GM19455 (cell line): ENCODE measurements around the gene ADORA1.

Source experiments
- ATAC-seq: cut with Tn5 transposase; IDR thresholded peaks from one replicate; pipeline ENCODE4 v1.9.1; 2021; ENCODE audit not compliant: unreplicated experiment

The ADORA1 gene

DNA sequence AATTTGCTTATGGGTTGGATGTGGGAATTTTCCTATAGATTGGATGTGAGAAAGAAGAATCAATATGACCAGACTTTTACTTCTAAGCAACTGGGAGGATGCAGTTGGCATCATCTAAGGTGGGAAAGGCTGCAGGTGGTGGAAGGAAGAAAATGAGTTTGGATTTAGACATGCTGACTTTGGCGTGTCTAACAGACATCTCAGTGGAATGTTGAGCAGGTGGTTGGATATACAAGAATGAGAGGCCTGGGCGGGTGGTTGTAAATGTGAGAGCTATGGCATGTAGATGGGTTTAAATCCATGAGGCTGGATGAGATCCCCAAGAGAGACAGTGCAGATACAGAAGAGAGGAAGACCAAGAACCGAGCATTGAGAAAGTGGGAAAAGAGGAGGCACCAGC is 10.5 kb downstream of the ADORA1 start:
- ATAC-seq: no peak

DNA sequence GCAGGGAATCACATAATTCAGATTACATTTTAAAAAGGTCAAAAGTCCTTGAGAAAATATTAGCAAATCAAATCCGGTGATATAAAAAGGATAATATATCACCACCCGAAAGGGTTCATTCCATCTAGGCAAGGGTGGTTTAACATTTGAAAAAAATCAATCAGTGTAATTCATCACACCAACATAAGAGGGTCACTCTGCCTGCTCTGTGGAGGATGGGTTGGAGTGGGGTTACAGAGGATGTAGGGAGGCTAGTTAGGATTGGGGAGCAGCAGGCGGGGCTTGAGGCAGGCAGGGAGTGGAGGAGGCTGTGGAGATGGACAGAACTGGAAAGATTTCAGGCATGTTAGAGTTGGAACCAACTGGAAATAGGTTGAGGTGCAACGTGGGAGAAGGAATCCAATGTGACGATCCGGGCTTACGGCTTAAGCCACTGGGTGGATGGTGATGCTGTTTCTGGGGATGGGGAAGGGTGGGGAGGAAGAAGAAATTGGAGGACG is 12.5 kb downstream of the ADORA1 start:
- ATAC-seq: no peak

GRCh38 chr1:203140743-203141520 is 13.4 kb downstream of the ADORA1 start:
- no peak for ATAC-seq

DNA sequence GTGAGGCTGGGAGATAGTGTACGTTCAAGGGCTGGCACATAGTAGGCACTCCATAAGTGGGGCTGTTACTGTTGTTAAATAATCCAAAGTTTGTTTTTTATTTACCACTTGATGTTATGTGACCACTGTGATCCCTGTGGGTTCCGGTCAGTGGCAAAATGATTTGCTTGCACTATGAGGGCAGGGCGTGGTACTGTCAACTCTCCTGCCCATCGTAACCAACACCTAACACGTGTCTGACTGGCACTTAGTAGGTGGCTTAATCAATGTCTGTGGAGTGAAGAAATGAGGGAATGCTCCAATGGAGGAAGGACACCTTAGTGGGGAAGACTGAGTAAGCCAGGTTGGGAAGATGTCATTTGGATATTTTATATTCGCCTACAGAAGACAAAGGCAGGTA is 14.6 kb downstream of the ADORA1 start:
- no peak for ATAC-seq

- no peak for ATAC-seq
Measured at GRCh38 chr1:203142684-203143408, 15.3 kb downstream of the ADORA1 start.

GRCh38 chr1:203143641-203144040 is 16.1 kb downstream of the ADORA1 start:
- ATAC-seq: no peak

GRCh38 chr1:203144661-203145060 is 17.1 kb downstream of the ADORA1 start:
- ATAC-seq: no peak

- no peak for ATAC-seq
Measured at GRCh38 chr1:203145321-203146041, 18.0 kb downstream of the ADORA1 start.

DNA sequence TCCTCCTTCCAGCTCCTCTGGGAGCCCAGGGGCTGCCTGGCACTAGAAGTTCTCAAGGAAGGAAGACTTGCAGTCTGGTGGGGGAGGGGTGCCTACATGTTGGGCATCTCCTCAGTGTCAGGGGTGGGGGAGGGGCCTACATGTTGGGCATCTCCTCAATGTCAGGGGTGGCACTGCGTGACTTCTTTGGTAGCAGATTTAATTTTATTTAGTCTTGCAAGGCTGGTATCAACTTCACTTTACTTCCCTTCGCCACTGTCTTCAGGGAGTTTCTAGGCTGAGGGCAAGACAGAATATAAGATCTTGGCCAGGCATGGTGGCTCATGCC is 18.5 kb downstream of the ADORA1 start:
- ATAC-seq: no peak

- ATAC-seq: no peak
Measured at GRCh38 chr1:203146537-203146936, 19.0 kb downstream of the ADORA1 start.

- no peak for ATAC-seq
Measured at GRCh38 chr1:203147376-203147775, 19.9 kb downstream of the ADORA1 start.

GRCh38 chr1:203148127-203148526 is 20.6 kb downstream of the ADORA1 start:
- ATAC-seq: no peak

- no peak for ATAC-seq
Measured at GRCh38 chr1:203148579-203148978, 21.1 kb downstream of the ADORA1 start.

DNA sequence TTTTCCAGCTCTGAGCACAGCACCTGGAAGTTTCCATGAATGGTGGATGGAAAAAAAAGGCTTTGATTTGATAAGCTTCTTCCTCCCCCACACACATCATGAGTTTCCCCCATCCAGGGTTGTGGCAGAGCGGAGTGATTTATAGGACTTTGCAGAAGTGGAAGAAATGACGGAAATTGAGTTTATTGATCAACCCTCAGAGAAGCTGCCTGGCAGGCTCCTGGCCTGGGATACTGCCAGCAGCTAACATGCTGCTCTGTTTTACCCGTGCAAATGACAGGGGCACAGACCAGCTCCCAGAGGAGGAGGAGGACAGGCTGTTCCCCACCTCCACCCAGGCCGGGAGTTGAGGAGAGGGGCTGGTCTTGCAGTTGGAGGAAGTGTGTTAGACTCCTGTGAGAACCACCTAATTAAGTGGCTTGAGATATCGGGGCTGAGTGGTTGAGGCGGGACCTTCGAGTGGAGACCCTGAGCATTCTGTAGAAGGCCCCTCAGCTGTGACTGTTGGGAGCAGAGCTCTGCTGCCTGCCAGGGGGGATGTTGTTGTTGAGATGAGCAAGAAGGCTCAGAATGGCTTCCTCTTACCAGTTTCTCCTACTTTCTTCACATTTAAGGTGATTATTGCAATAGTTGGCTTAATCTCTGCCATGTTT is 21.8 kb downstream of the ADORA1 start:
- no peak for ATAC-seq

GRCh38 chr1:203150511-203151297 is 23.2 kb downstream of the ADORA1 start:
- no peak for ATAC-seq

- no peak for ATAC-seq
Measured at GRCh38 chr1:203151362-203152157, 24.0 kb downstream of the ADORA1 start.

GRCh38 chr1:203152158-203153034 is 24.9 kb downstream of the ADORA1 start:
- no peak for ATAC-seq

DNA sequence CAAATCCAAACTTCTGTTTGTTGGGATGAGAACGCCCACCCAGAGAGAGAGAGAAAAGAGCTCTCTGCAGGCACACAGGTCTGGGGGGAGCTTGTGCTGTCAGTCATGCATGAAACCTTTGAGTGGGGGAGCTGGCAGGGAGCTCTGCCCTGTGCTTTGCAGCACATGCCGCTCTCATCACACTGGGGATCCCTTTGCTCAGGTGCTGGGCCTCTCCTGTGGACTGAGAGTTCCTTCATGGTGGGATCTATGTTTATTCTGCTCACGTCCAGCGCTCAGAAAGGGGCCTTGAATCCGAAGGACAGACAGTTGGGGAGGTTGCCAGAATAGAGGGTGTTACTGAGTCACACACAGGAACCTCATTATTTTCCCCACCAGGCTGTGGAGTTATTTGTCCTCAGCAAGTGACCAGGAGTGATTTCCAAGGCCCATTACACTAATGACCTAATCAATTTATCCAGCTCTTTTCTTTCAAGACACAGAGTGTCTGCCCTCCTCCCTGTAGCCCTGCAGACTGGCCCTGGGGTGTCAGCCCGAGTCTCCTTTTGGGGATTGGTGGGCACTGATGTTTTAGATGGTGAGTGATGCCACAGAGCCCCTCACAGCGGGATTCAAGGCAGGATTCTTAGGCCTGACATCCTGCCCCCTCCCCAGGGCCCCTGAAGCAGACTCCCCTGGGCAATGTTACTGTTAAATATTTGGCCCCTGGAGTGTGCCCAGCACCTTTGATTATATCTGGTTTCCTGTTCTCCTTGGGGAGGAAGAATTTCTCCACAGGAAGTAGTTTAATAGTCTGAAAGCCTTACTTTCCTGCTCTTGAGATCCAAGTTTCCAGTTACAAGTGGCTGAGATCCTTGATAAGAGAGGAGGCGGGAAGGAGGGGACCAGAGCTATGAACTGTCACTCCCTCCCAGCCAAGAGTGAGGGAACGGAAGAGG is 25.8 kb downstream of the ADORA1 start:
- no peak for ATAC-seq
